Activated naive CD8-positive, alpha-beta T cell (primary cell): ENCODE measurements around the gene CHST6.
"Not testable (repeated sequence)": the region's sequence is repeated elsewhere in the genome, so short reads cannot be mapped to it uniquely, and the experiment has no call there.

Experiments
- H3K27ac Mint-ChIP-seq: one replicate; pipeline ENCODE4 v1.8.0; 2021; ENCODE audit warnings: mixed read lengths
- H3K27me3 Mint-ChIP-seq: one replicate; pipeline ENCODE4 v1.8.0; 2021; ENCODE audit warnings: mixed read lengths
- H3K36me3 Mint-ChIP-seq: one replicate; pipeline ENCODE4 v1.8.0; 2021; ENCODE audit warnings: mixed read lengths
- H3K4me1 Mint-ChIP-seq: one replicate; pipeline ENCODE4 v1.8.0; 2021; ENCODE audit warnings: low read depth, mixed read lengths
- H3K4me3 Mint-ChIP-seq: one replicate; pipeline ENCODE4 v1.8.0; 2021; ENCODE audit warnings: mild to moderate bottlenecking, mixed read lengths
- H3K9me3 Mint-ChIP-seq: one replicate; pipeline ENCODE4 v1.8.0; 2021; ENCODE audit warnings: low read depth, mixed read lengths

CHST6 gene

DNA sequence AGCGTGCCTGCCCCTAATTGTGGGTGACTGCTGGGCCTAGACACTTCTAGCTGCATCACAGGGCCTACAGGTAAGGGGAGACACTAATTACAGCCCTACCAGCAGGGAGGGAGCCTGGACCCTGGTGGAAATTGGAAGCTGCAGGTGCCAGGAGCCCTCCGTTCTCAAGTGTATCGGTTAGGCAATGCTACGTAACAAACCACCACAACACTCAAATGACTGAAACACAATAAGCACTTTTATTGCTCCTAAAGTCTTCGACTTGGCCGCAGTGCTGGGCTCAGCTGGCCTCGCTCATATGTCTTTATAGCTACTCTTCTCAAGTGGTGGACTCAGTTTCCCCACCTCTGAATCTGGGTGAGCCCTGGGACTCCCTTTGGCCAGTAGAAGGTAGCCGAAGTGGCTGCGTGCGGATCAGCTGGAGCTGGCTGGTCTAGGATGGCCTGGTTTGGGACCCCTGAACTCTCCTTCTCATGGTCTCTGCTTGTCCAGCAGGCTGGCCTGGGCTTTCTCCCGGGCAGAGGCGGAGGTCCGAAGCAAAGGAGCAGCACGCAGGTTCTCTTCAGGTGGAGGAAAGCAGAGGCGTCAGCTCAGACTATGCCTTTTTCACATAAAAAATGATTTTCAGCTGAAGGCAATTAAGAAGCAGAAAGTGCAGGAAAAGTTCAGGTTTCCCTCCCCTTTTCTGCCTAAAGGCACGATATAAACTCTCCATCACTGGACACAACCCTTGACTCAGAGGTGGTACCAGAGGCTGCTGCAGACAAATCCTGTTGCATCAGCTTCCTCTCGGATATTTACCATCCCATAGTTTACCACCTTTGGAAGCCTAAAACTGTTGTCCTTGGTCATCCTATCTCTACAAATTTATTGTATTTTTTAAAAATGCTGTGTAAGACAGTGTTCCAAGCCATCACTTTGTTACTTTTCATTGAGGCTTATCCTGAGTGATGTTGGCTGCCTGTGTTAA is 22.0 kb downstream of the CHST6 start:
- Mint-ChIP-seq H3K27ac (no peak overlapping the region), H3K9me3 (no peaks in the 10 kb centered on the region), H3K4me3 (no peak overlapping the region), H3K36me3 (no peaks in the 10 kb centered on the region), H3K27me3 (peaks cover 2% of the 10 kb centered on the region), H3K4me1 (no peaks in the 10 kb centered on the region)

GRCh38 chr16:75471723-75472633 is 23.3 kb downstream of the CHST6 start:
- Mint-ChIP-seq H3K4me3 (no peak overlapping the region), H3K9me3 (no peaks in the 10 kb centered on the region), H3K27me3 (no peaks in the 10 kb centered on the region), H3K36me3 (no peaks in the 10 kb centered on the region), H3K4me1 (no peaks in the 10 kb centered on the region), H3K27ac (no peak overlapping the region)

GRCh38 chr16:75466760-75467159 is 28.5 kb downstream of the CHST6 start:
- Mint-ChIP-seq H3K4me1 (peaks cover 23% of the 10 kb centered on the region), H3K36me3 (no peaks in the 10 kb centered on the region), H3K9me3 (no peaks in the 10 kb centered on the region), H3K4me3 (no peak overlapping the region), H3K27me3 (no peaks in the 10 kb centered on the region), H3K27ac (no peak overlapping the region)

GRCh38 chr16:75464122-75464918 is 30.9 kb downstream of the CHST6 start, which contains the start of gene TMEM170A:
TSS of gene TMEM170A (minus strand) at chr16:75464689. CDS start at chr16:75464600, 89 bp downstream.
- Mint-ChIP-seq H3K27me3 (no peaks in the 10 kb centered on the region), H3K27ac (peak within 1 kb of the TSS; percentile 86), H3K4me3 (peak within 1 kb of the TSS; percentile 89), H3K9me3 (no peaks in the 10 kb centered on the region), H3K4me1 (peaks cover 44% of the 10 kb centered on the region), H3K36me3 (peaks cover 5% of the 10 kb centered on the region)

DNA sequence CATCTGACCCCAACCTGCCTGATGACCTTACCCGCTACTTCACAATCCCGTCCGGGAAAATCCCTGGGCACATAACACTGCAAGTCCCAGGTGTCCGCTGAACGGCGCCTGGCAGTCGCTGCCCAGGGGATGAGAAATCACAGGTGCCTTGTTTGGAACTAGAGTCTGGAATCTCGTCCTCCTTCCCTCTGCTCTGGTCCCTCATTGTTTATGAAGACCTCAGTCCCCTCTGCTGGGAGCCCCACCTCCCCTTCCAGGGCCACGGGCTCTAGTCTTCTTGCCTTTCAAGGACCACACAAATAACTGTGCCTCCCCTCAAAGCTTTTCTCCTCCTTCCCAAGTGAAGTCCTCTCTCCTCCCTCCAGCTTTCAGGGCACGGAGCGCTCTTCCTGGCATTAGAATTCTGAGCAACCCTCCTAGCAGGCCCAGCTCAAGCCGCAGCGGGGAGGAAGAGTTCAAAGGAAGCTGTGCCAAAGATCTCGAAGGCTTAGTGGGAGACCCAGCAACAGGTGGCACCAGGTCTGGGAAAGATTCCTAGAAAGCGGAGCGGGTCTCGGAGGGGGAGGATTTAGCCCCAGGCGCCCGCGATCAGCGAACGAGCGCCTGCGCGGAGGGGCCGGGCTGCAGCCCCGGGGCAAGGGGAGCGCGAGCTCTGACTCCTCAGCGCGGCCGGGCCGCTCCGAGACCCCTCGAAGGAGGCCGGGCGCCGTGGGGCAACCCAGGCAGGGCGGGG is 31.7 kb downstream of the CHST6 start:
- H3K9me3 Mint-ChIP-seq, H3K27me3 Mint-ChIP-seq, H3K36me3 Mint-ChIP-seq: not testable (repeated sequence)
- Mint-ChIP-seq H3K4me3 (peak overlapping the region; percentile 89), H3K27ac (peak overlapping the region; percentile 79), H3K4me1 (peaks cover 49% of the 10 kb centered on the region)

- peak overlapping the region; percentile 89 for H3K4me3 Mint-ChIP-seq
- H3K4me1 Mint-ChIP-seq, result peaks cover 55% of the 10 kb centered on the region
- no peaks in the 10 kb centered on the region for H3K9me3 Mint-ChIP-seq
- peaks cover 8% of the 10 kb centered on the region for H3K36me3 Mint-ChIP-seq
- H3K27ac Mint-ChIP-seq, result peak overlapping the region; percentile 79
- no peaks in the 10 kb centered on the region for H3K27me3 Mint-ChIP-seq
These were observed 32.4 kb downstream of the CHST6 start for GRCh38 chr16:75462806-75463205.

DNA sequence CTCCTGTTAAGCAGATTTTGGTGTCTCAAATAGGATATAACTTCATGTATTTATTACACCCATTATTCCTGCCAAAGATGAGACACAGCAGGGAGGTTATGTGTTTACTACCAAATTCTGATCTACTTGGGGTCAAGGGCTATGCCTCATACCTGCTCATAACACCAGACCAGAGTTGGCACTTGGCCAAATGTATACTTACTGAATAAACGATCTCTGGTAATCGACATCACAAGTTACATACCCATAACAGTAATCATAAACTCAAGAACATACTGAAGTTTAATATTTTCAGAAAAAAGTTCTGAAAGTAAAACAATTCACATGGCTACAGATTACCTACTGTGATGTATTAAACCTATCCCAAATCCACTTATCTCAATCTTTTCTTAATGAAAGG is 33.7 kb downstream of the CHST6 start:
- Mint-ChIP-seq H3K27ac (no peak overlapping the region), H3K27me3 (no peaks in the 10 kb centered on the region), H3K36me3 (peaks cover 8% of the 10 kb centered on the region), H3K4me1 (peaks cover 61% of the 10 kb centered on the region), H3K9me3 (no peaks in the 10 kb centered on the region), H3K4me3 (peak overlapping the region; percentile 54)

DNA sequence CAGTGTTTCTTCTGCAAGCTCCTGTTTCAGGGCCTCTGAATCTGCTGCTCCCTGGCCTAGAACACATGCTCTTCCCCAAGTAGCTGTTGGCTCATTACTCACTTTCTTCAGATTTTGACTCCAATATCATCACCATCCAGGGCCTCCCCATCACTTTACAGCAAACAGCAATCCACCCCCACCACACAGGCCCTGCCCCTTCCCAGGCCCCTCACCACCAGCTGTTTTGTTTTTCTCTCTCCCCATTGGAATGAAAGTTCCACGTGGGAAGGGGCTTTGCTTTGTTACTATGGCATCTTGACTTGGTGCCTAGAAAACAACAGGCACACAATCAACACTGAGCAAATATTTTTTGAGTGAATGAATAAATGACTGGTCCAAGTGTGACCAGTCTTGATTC is 34.8 kb downstream of the CHST6 start:
- H3K36me3 Mint-ChIP-seq, result peaks cover 8% of the 10 kb centered on the region
- peak overlapping the region; percentile 4 for H3K4me3 Mint-ChIP-seq
- H3K9me3 Mint-ChIP-seq, result no peaks in the 10 kb centered on the region
- no peaks in the 10 kb centered on the region for H3K27me3 Mint-ChIP-seq
- peaks cover 70% of the 10 kb centered on the region for H3K4me1 Mint-ChIP-seq
- peak overlapping the region; percentile 59 for H3K27ac Mint-ChIP-seq

- no peaks in the 10 kb centered on the region for H3K9me3 Mint-ChIP-seq
- H3K36me3 Mint-ChIP-seq, result peaks cover 8% of the 10 kb centered on the region
- peak overlapping the region; percentile 41 for H3K27ac Mint-ChIP-seq
- peak overlapping the region; percentile 20 for H3K4me3 Mint-ChIP-seq
- H3K4me1 Mint-ChIP-seq, result peaks cover 67% of the 10 kb centered on the region
- no peaks in the 10 kb centered on the region for H3K27me3 Mint-ChIP-seq
These were observed 35.5 kb downstream of the CHST6 start for GRCh38 chr16:75459691-75460090.

DNA sequence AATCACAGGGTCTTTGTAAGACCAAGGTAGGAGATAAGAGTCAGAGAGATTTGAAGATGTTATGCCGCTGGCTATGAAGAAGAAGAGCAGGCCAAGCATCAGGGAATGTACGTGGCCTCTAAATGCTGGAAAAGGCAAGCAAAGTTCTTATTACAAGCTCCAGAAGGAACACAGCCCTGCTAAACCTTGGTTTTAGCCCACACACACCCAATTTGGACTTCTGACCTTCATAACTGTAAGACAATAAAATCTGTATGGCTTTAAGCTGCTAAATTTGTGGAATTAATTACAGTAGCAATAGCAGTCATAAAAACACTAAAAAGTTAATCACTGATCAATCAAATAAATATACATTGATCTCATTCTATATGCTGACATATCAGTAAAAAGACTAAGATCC is 36.8 kb downstream of the CHST6 start:
- no peaks in the 10 kb centered on the region for H3K9me3 Mint-ChIP-seq
- peaks cover 71% of the 10 kb centered on the region for H3K4me1 Mint-ChIP-seq
- H3K27me3 Mint-ChIP-seq, result no peaks in the 10 kb centered on the region
- H3K36me3 Mint-ChIP-seq, result peaks cover 8% of the 10 kb centered on the region
- no peak overlapping the region for H3K4me3 Mint-ChIP-seq
- no peak overlapping the region for H3K27ac Mint-ChIP-seq

GRCh38 chr16:75458029-75458428 is 37.2 kb downstream of the CHST6 start:
- H3K4me3 Mint-ChIP-seq, result no peak overlapping the region
- no peaks in the 10 kb centered on the region for H3K9me3 Mint-ChIP-seq
- peaks cover 70% of the 10 kb centered on the region for H3K4me1 Mint-ChIP-seq
- no peak overlapping the region for H3K27ac Mint-ChIP-seq
- no peaks in the 10 kb centered on the region for H3K27me3 Mint-ChIP-seq
- peaks cover 8% of the 10 kb centered on the region for H3K36me3 Mint-ChIP-seq

- H3K9me3 Mint-ChIP-seq, result no peaks in the 10 kb centered on the region
- no peak overlapping the region for H3K27ac Mint-ChIP-seq
- no peak overlapping the region for H3K4me3 Mint-ChIP-seq
- peaks cover 8% of the 10 kb centered on the region for H3K36me3 Mint-ChIP-seq
- peaks cover 67% of the 10 kb centered on the region for H3K4me1 Mint-ChIP-seq
- H3K27me3 Mint-ChIP-seq, result no peaks in the 10 kb centered on the region
These were observed 37.7 kb downstream of the CHST6 start for GRCh38 chr16:75457485-75458021.

DNA sequence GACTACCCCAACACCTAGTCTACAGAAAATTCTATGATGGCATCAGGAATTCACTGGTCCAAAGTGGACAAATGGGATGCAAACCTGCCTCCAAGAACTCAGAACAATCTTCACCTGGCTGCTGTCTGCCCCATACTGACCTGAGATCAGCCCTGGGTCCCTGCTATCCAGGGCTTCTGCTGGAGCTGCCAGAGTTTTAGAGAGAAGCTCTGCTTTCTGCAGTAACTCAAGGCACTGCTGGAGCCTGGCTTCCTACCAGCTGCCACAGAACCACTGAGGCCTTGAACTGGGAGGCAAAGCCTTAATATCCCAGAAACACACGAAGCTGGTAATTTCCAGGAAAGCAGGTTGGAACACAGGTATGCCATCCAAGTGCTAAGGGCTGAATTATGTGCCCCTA is 38.3 kb downstream of the CHST6 start:
- Mint-ChIP-seq H3K27me3 (no peaks in the 10 kb centered on the region), H3K27ac (no peak overlapping the region), H3K36me3 (peaks cover 8% of the 10 kb centered on the region), H3K9me3 (no peaks in the 10 kb centered on the region), H3K4me1 (peaks cover 62% of the 10 kb centered on the region), H3K4me3 (no peak overlapping the region)

- not testable (repeated sequence) for H3K27me3 Mint-ChIP-seq, H3K4me3 Mint-ChIP-seq, H3K36me3 Mint-ChIP-seq, H3K9me3 Mint-ChIP-seq, H3K27ac Mint-ChIP-seq
- peaks cover 59% of the 10 kb centered on the region for H3K4me1 Mint-ChIP-seq
These were observed 38.8 kb downstream of the CHST6 start for GRCh38 chr16:75456486-75456885.
